H1 (cell line): ENCODE measurements around the gene ZNF500. TPM values are rescaled to one million over a fixed set of nuclear protein-coding genes. Genes with fewer than 3 reads are reported as not detected.

ENCODE experiments used
- CTCF ChIA-PET: fragments of 300-600 bp; sonication (Branson Sonifier 250); formaldehyde crosslinking; loops from one replicate; lab custom pipeline; 2021; ENCODE audit not compliant: partially characterized antibody; lab: Charles Lee
- POLR2A ChIA-PET: fragments of 300-600 bp; sonication (Branson Sonifier 250); formaldehyde crosslinking; loops from one replicate; lab custom pipeline; 2021; ENCODE audit warnings: inconsistent platforms; ENCODE audit not compliant: partially characterized antibody; lab: Charles Lee
- DNase-seq, 2 experiments: peaks; one replicate each; pipeline versions ENCODE4 v3.0.0 to v3.0.0-alpha.2; 2010 to 2022; ENCODE audit warnings: low spot score in 2 of 2, low read depth in 1 of 2, mixed read lengths in 1 of 2
- FAIRE-seq: peaks from 2 replicates; lab custom pipeline; 2011; peaks lifted over from hg19 to GRCh38; lab: Jason Lieb, UNC
- H2AFZ ChIP-seq: 2 replicates; pipeline ENCODE4 v1.8.1; 2012; ENCODE audit warnings: low read length, inconsistent platforms
- H2AK5ac ChIP-seq: 2 replicates; pipeline ENCODE4 v1.6.1; 2013; ENCODE audit warnings: low read depth, low read length
- H2BK120ac ChIP-seq: replicated peaks from 2 replicates; pipeline ENCODE3; 2013; ENCODE audit warnings: low read depth, low read length, inconsistent platforms
- H2BK12ac ChIP-seq: 2 replicates; pipeline ENCODE4 v1.6.1; 2013; ENCODE audit warnings: low read depth, low read length
- H2BK15ac ChIP-seq: 2 replicates; pipeline ENCODE4 v1.6.1; 2013; ENCODE audit warnings: low read length
- H2BK20ac ChIP-seq: 2 replicates; pipeline ENCODE4 v1.6.1; 2013; ENCODE audit warnings: low read length
- H2BK5ac ChIP-seq: 2 replicates; pipeline ENCODE4 v1.6.1; 2013; ENCODE audit warnings: low read depth, low read length
- H3K14ac ChIP-seq: 2 replicates; pipeline ENCODE4 v1.6.1; 2013; ENCODE audit warnings: inconsistent platforms; ENCODE audit not compliant: insufficient read length
- H3K18ac ChIP-seq: 2 replicates; pipeline ENCODE4 v1.6.1; 2013; ENCODE audit warnings: low read length; ENCODE audit errors: extremely low read depth
- H3K23ac ChIP-seq: 2 replicates; pipeline ENCODE4 v1.6.1; 2013; ENCODE audit warnings: inconsistent platforms; ENCODE audit not compliant: insufficient read length
- H3K23me2 ChIP-seq: 2 replicates; pipeline ENCODE4 v1.6.1; 2013; ENCODE audit warnings: low read depth, low read length
- H3K27ac ChIP-seq: 2 replicates; pipeline ENCODE4 v1.6.1; 2011; ENCODE audit warnings: low read depth, low read length, inconsistent platforms
- H3K27me3 ChIP-seq, 4 experiments: replicated peaks in 1 of 4; 1 replicate in 1 of 4; 2 replicates in 3 of 4; pipeline versions ENCODE4 v1.6.1 to v1.8.1; 2011 to 2013; ENCODE audit warnings: low read length in 3 of 4, mild to moderate bottlenecking in 3 of 4, inconsistent platforms in 2 of 4, mixed read lengths in 2 of 4, moderate library complexity in 1 of 4; ENCODE audit not compliant: control insufficient read depth in 3 of 4, insufficient read depth in 3 of 4; ENCODE audit errors: extremely low read depth in 1 of 4
- H3K36me3 ChIP-seq, 4 experiments: 2 replicates each; pipeline versions ENCODE4 v1.6.1 to v1.8.1; 2011 to 2013; ENCODE audit warnings: mild to moderate bottlenecking in 4 of 4, low read length in 3 of 4, moderate library complexity in 2 of 4, control low read depth in 1 of 4, inconsistent platforms in 1 of 4; ENCODE audit not compliant: insufficient read depth in 4 of 4, control insufficient read depth in 2 of 4
- H3K4ac ChIP-seq: replicated peaks from 2 replicates; pipeline ENCODE3; 2013; ENCODE audit warnings: low read length, low read depth, mixed read lengths, inconsistent platforms; ENCODE audit not compliant: insufficient read length
- H3K4me1 ChIP-seq, 4 experiments: replicated peaks in 1 of 4; 1 replicate in 1 of 4; 2 replicates in 3 of 4; pipeline versions ENCODE4 v1.6.1 to v1.8.1; 2011 to 2013; ENCODE audit warnings: low read length in 3 of 4, inconsistent platforms in 2 of 4, mixed read lengths in 1 of 4; ENCODE audit not compliant: insufficient read depth in 4 of 4, control insufficient read depth in 3 of 4
- H3K4me2 ChIP-seq, 2 experiments: 2 replicates each; pipeline versions ENCODE4 v1.6.1 to v1.8.1; 2011 to 2013; ENCODE audit warnings: low read depth in 2 of 2, low read length in 2 of 2, control low read depth in 1 of 2, inconsistent platforms in 1 of 2, mild to moderate bottlenecking in 1 of 2; ENCODE audit not compliant: insufficient read depth in 1 of 2
- H3K4me3 ChIP-seq, 4 experiments: fragments of 200-600, 300-600 bp in 1 of 4; sonication (generic), shearing (Covaris generic), sonication (Bioruptor Twin) in 1 of 4; 2 replicates each; pipeline versions ENCODE4 v1.5.1 to v1.8.1; 2011 to 2016; ENCODE audit warnings: low read length in 4 of 4, low read depth in 3 of 4, control low read depth in 2 of 4, inconsistent platforms in 2 of 4, mild to moderate bottlenecking in 2 of 4, mixed read lengths in 1 of 4, moderate library complexity in 1 of 4; ENCODE audit not compliant: insufficient read depth in 2 of 4; ENCODE audit errors: extremely low read depth in 1 of 4
- H3K56ac ChIP-seq: replicated peaks from 2 replicates; pipeline ENCODE3; 2013; ENCODE audit warnings: low read depth, mild to moderate bottlenecking, mixed read lengths, low read length, inconsistent platforms; ENCODE audit not compliant: insufficient read length
- H3K79me1 ChIP-seq: 2 replicates; pipeline ENCODE4 v1.6.1; 2013; ENCODE audit warnings: low read depth, low read length, control low read depth
- H3K79me2 ChIP-seq, 2 experiments: 2 replicates each; pipeline versions ENCODE4 v1.6.1 to v1.8.1; 2012 to 2013; ENCODE audit warnings: low read length in 2 of 2, mild to moderate bottlenecking in 2 of 2, inconsistent platforms in 1 of 2; ENCODE audit not compliant: insufficient read depth in 2 of 2, control insufficient read depth in 1 of 2
- H3K9ac ChIP-seq, 4 experiments: replicated peaks in 1 of 4; 1 replicate in 1 of 4; 2 replicates in 3 of 4; pipeline versions ENCODE4 v1.6.1 to v1.8.1; 2011 to 2013; ENCODE audit warnings: low read depth in 3 of 4, low read length in 3 of 4, control low read depth in 2 of 4, mild to moderate bottlenecking in 2 of 4, moderate library complexity in 2 of 4, inconsistent platforms in 1 of 4; ENCODE audit errors: extremely low read depth in 1 of 4
- H3K9me3 ChIP-seq, 2 experiments: 2 replicates each; pipeline versions ENCODE4 v1.6.1 to v1.8.1; 2012 to 2013; ENCODE audit warnings: mild to moderate bottlenecking in 2 of 2, moderate library complexity in 2 of 2, control low read depth in 1 of 2, inconsistent platforms in 1 of 2, low read depth in 1 of 2, low read length in 1 of 2, mixed read lengths in 1 of 2; ENCODE audit not compliant: insufficient read depth in 2 of 2
- H4K20me1 ChIP-seq, 2 experiments: replicated peaks in 1 of 2; 2 replicates each; pipeline versions ENCODE3 to v1.8.1; 2011 to 2013; ENCODE audit warnings: inconsistent platforms in 2 of 2, low read length in 2 of 2, mild to moderate bottlenecking in 1 of 2; ENCODE audit not compliant: insufficient read depth in 2 of 2, control insufficient read depth in 1 of 2
- H4K5ac ChIP-seq: 2 replicates; pipeline ENCODE4 v1.6.1; 2013; ENCODE audit warnings: low read length, low read depth, mixed read lengths, inconsistent platforms; ENCODE audit not compliant: insufficient read length
- H4K8ac ChIP-seq: 2 replicates; pipeline ENCODE4 v1.8.0; 2013; ENCODE audit warnings: mild to moderate bottlenecking, moderate library complexity, low read length, inconsistent platforms; ENCODE audit not compliant: insufficient read depth; ENCODE audit errors: extremely low read depth
- H4K91ac ChIP-seq: replicated peaks from 2 replicates; pipeline ENCODE3; 2013; ENCODE audit warnings: low read length, mixed read lengths, inconsistent platforms; ENCODE audit not compliant: insufficient read length
- CREB1 ChIP-seq: IDR thresholded peaks from 2 replicates; pipeline ENCODE4 v1.6.1; 2012; ENCODE audit warnings: inconsistent platforms
- EZH2 ChIP-seq: fragments of 200-600 bp; sonication (generic); IDR thresholded peaks from 2 replicates; pipeline ENCODE4 v1.7.1; 2012; ENCODE audit warnings: low read depth, mild to moderate bottlenecking, moderate library complexity, low read length, inconsistent platforms; ENCODE audit not compliant: severe bottlenecking
- HDAC6 ChIP-seq: IDR thresholded peaks from one replicate; pipeline ENCODE4 v1.7.1; 2012; ENCODE audit warnings: low read depth, mild to moderate bottlenecking, inconsistent platforms, low read length, moderate library complexity
- POU5F1 ChIP-seq: IDR thresholded peaks from 2 replicates; pipeline ENCODE4 v1.6.1; 2011; ENCODE audit warnings: low read depth, mild to moderate bottlenecking, low read length, moderate library complexity
- RAD21 ChIP-seq, 2 experiments: IDR thresholded peaks in 1 of 2; conservative IDR thresholded peaks in 1 of 2; 2 replicates each; pipeline ENCODE4 v1.6.1; 2011; ENCODE audit warnings: low read depth in 2 of 2, low read length in 2 of 2, improper control_type of control experiment in 1 of 2, inconsistent platforms in 1 of 2, mild to moderate bottlenecking in 1 of 2, moderate library complexity in 1 of 2
- RNF2 ChIP-seq: fragments of 200-900, 300-1000 bp; sonication (generic); IDR thresholded peaks from 2 replicates; pipeline ENCODE4 v1.7.1; 2016; ENCODE audit warnings: borderline replicate concordance, low read depth, mild to moderate bottlenecking, antibody characterized with exemption, low read length; ENCODE audit not compliant: poor library complexity, severe bottlenecking; ENCODE audit errors: missing control alignments
- SAP30 ChIP-seq: fragments of 300-600 bp; sonication (generic); IDR thresholded peaks from 2 replicates; pipeline ENCODE4 v1.7.1; 2012; ENCODE audit warnings: low read length, moderate library complexity, mild to moderate bottlenecking, inconsistent platforms; ENCODE audit not compliant: insufficient read depth, insufficient replicate concordance
- SP1 ChIP-seq: IDR thresholded peaks from 2 replicates; pipeline ENCODE4 v1.6.1; 2011; ENCODE audit warnings: low read depth, low read length
- SRF ChIP-seq: IDR thresholded peaks from 2 replicates; pipeline ENCODE4 v1.6.1; 2011; ENCODE audit warnings: mild to moderate bottlenecking, low read depth, low read length, moderate library complexity
- TAF1 ChIP-seq: IDR thresholded peaks from 2 replicates; pipeline ENCODE4 v1.6.1; 2011; ENCODE audit warnings: mild to moderate bottlenecking, low read depth, low read length
- WGBS, 2 experiments: shearing (Covaris generic) in 1 of 2; methylation state at CpG; one replicate each; pipeline versions ENCODE4 v1.1.6 to v1.1.7; 2013 to 2015; ENCODE audit warnings: low lambda C conversion rate in 2 of 2, mixed read lengths in 2 of 2, inconsistent platforms in 1 of 2, low coverage in 1 of 2, missing lambda C conversion rate in 1 of 2; ENCODE audit not compliant: insufficient replicate concordance in 2 of 2, insufficient coverage in 1 of 2, insufficient read length in 1 of 2; ENCODE audit errors: extremely low coverage in 1 of 2, missing lambda C conversion rate in 1 of 2; 5-methylcytosine and 5-hydroxymethylcytosine counted together
- polyA plus RNA-seq, 7 experiments: library from polyadenylated mRNA; depleted of rRNA in 3 of 7; stranded (reverse) in 5 of 7; unstranded in 2 of 7; fragments of >200 nt in 5 of 7; fragments of 200-250 nt in 2 of 7; gene quantifications; 1 replicate in 5 of 7; 2 replicates in 1 of 7; 4 replicates in 1 of 7; pipeline versions ENCODE4 v1.2.1 to v1.2.3, GENCODE V29; 2011 to 2013; ENCODE audit warnings: missing spikeins in 2 of 7, mixed read lengths in 2 of 7
- total RNA-seq: library from RNA; stranded (reverse); fragmentation: NEBNext Ultra II Directional; extraction: Animal tissue kit (Norgen Biotek cat#: 25700); gene quantifications from 2 replicates; pipeline ENCODE4 v1.2.1, GENCODE V29; 2021
- TF ChIP-seq, protein P1 (sequence below): IDR thresholded peaks from 2 replicates; pipeline ENCODE4 v1.6.1; 2012; ENCODE audit warnings: inconsistent platforms

Gene ZNF500
- total and polyA plus RNA-seq, 2 of the 8 experiments (the other 6 are each of a cell fraction or from before 2014, with no cell fraction given): 10.3 to 10.4 TPM

- Histone ChIP-seq H4K8ac (peak overlapping the region; percentile 96), H2AFZ (no peak overlapping the region), H4K5ac (peak overlapping the region; percentile 73), H3K23ac (no peak overlapping the region), H3K4me1 (peaks cover 0 to 14% (median 8%) of the 10 kb centered on the region in 4 experiments; a peak in 4 of 7 replicates), H4K20me1 (peaks cover 0 to 7% of the 10 kb centered on the region in 2 experiments), H3K4me2 (peak overlapping the region; percentile 67 to 92), H2BK12ac (no peak overlapping the region), H3K36me3 (peaks cover 0 to 19% (median 8%) of the 10 kb centered on the region in 4 experiments; a peak in 6 of 8 replicates), H2BK15ac (no peak overlapping the region), H2BK5ac (peak overlapping the region; percentile 90; the same call in 1 of the 2 replicates), H3K4me3 (peak overlapping the region; percentile 63 to 82 (median 78)), H3K14ac (no peak overlapping the region), H3K56ac (no peak overlapping the region), H2BK120ac (no peak overlapping the region), H3K79me1 (no peaks in the 10 kb centered on the region), H3K18ac (peak overlapping the region; percentile 87; the same call in 1 of the 2 replicates), H3K4ac (no peak overlapping the region), H3K9ac (peak overlapping the region; percentile 56 to 84 (median 68); a peak in 6 of 7 replicates), H3K9me3 (no peaks in the 10 kb centered on the region), H3K79me2 (no peaks in the 10 kb centered on the region), H3K23me2 (peaks cover 8% of the 10 kb centered on the region; the same call in 1 of the 2 replicates), H2AK5ac (no peak overlapping the region), H3K27ac (peak overlapping the region; percentile 70), H3K27me3 (no peaks in the 10 kb centered on the region), H4K91ac (no peak overlapping the region), H2BK20ac (no peak overlapping the region)
- 1% methylated on average over 42 of the region's 59 CpGs; no CpG with 5 or more reads in 1 of the 2 experiments for WGBS, 2 experiments
- DNase-seq (peak; percentile 66 to 97), FAIRE-seq (no peak)
- ChIA-PET CTCF (no interaction called here), POLR2A (interaction anchor here (1.0 to 2.9 kb wide), 14 partner anchors 8 to 116 kb away, joined by 3 to 21 read pairs (median 4); partner anchors contain the start of genes ANKS3, DNAAF8, SEPTIN12 and SMIM22)
- TF ChIP-seq SRF: no peak
- no peak for TF ChIP-seq POU5F1
- no peak for TF ChIP-seq EZH2
- TF ChIP-seq RNF2: no peak
- peak; percentile 97 for TF ChIP-seq SP1
- TF ChIP-seq RAD21 (IDR thresholded peaks at IDR 0.05 in 1 of 2, conservative IDR thresholded peaks at IDR 0.05 in 1 of 2; ENCODE audit: low read depth in 2 of 2, low read length in 2 of 2): no peak
- peak; percentile 63 for TF ChIP-seq TAF1
- no peak for TF ChIP-seq SAP30
- peak; percentile 6; the same call in 1 of the 2 replicates for TF ChIP-seq CREB1
- TF ChIP-seq, protein P1, sequence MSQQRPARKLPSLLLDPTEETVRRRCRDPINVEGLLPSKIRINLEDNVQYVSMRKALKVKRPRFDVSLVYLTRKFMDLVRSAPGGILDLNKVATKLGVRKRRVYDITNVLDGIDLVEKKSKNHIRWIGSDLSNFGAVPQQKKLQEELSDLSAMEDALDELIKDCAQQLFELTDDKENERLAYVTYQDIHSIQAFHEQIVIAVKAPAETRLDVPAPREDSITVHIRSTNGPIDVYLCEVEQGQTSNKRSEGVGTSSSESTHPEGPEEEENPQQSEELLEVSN: no peak; the same call in 1 of the 2 replicates
- TF ChIP-seq HDAC6: no peak
Observed at GRCh38 chr16:4802659-4803287, 35.8 kb upstream of the ZNF500 start.
